Skeletal muscle cell (primary cell): ENCODE data around the gene SECISBP2.

Source experiments
- DNase-seq: peaks from one replicate; pipeline ENCODE4 v3.0.0-alpha.2; 2010; ENCODE audit warnings: low read depth
- H3K4me3 ChIP-seq: 2 replicates; pipeline ENCODE4 v1.5.1; 2011; ENCODE audit warnings: low read depth, mild to moderate bottlenecking, control low read depth, low read length, moderate library complexity

The SECISBP2 gene

GRCh38 chr9:89390578-89391116 is 72.3 kb downstream of the SECISBP2 start:
- no peak overlapping the region for H3K4me3 ChIP-seq
- no peak for DNase-seq

- no peak for DNase-seq
These were observed 73.3 kb downstream of the SECISBP2 start for GRCh38 chr9:89391585-89391984.

GRCh38 chr9:89394412-89394811 is 76.1 kb downstream of the SECISBP2 start:
- DNase-seq, result no peak
- H3K4me3 ChIP-seq, result no peak overlapping the region

More at GRCh38 chr9:89391585-89391984, 73.3 kb downstream of the SECISBP2 start:
- H3K4me3 ChIP-seq, result no peak overlapping the region

GRCh38 chr9:89395931-89396710 is 77.8 kb downstream of the SECISBP2 start:
- DNase-seq, result no peak
- H3K4me3 ChIP-seq, result no peak overlapping the region

- no peak overlapping the region for H3K4me3 ChIP-seq
- DNase-seq, result no peak
These were observed 79.2 kb downstream of the SECISBP2 start for GRCh38 chr9:89397471-89397870.

GRCh38 chr9:89398621-89399020 is 80.3 kb downstream of the SECISBP2 start:
- H3K4me3 ChIP-seq, result no peak overlapping the region
- DNase-seq, result no peak

- H3K4me3 ChIP-seq, result no peak overlapping the region
- no peak for DNase-seq
These were observed 82.3 kb downstream of the SECISBP2 start for GRCh38 chr9:89400403-89401116.

GRCh38 chr9:89402695-89403427 is 84.6 kb downstream of the SECISBP2 start:
- no peak overlapping the region for H3K4me3 ChIP-seq
- DNase-seq, result no peak

GRCh38 chr9:89404074-89404473 is 85.8 kb downstream of the SECISBP2 start:
- no peak overlapping the region for H3K4me3 ChIP-seq
- DNase-seq, result no peak

GRCh38 chr9:89405826-89406225 is 87.5 kb downstream of the SECISBP2 start:
- no peak overlapping the region for H3K4me3 ChIP-seq

GRCh38 chr9:89407070-89407469 is 88.8 kb downstream of the SECISBP2 start:
- no peak for DNase-seq
- H3K4me3 ChIP-seq, result no peak overlapping the region

More at GRCh38 chr9:89405826-89406225, 87.5 kb downstream of the SECISBP2 start:
- no peak for DNase-seq

- no peak for DNase-seq
- H3K4me3 ChIP-seq, result no peak overlapping the region
These were observed 90.4 kb downstream of the SECISBP2 start for GRCh38 chr9:89408628-89409101.
